Limb (tissue), 2 donors: ENCODE results near the gene MED29.

Experiments
- DNase-seq, 2 donors: peaks; one replicate each; pipeline ENCODE4 v3.0.0-alpha.2; 2016; ENCODE audit errors: extremely low spot score in 2 of 2

The MED29 gene

GRCh38 chr19:39427707-39428106 is 36.5 kb downstream of the MED29 start:
- DNase-seq: no peak

DNA sequence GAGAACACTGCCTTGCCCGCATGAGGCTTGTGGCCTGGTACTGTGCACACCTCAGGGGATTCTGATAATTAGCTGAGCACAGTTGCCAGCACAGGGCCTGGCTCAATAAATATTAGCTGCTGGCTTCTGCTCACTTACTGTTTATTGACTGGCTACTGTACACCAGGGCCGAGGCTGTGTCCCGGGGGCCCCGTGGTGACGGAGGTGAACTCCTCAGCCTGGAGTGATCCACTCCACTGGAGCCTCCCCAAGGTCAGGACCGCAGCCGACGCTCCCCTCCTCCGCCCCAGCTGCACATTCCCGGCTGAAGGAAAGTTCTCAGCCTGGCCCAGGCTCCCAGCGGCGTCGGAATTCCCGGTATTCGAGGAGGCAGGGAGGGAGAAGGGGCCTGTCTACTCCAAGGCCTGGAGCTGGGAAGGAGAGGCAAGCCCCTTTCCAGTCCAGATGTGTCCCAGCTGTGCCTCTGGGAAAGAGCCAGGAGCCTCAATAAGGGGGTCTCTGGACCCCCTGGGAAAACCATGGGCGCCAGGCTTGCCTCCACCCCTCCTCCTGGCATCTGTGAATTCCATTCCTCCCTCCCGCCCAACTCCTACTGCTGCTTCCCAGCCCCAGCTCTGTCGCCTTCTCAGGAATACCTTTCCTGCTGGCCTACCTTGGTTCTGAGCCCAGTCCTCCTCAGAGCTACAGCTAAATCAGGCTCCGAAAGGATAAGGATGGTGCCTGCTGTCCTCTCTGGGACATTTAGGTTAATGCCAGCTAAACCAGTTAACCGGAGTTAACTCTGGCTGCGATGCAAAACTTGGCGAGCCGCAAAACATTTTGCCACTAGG is 37.3 kb downstream of the MED29 start:
- peak; percentile 87 to 88 for DNase-seq

GRCh38 chr19:39430675-39431593 is 39.8 kb downstream of the MED29 start:
- no peak for DNase-seq

DNA sequence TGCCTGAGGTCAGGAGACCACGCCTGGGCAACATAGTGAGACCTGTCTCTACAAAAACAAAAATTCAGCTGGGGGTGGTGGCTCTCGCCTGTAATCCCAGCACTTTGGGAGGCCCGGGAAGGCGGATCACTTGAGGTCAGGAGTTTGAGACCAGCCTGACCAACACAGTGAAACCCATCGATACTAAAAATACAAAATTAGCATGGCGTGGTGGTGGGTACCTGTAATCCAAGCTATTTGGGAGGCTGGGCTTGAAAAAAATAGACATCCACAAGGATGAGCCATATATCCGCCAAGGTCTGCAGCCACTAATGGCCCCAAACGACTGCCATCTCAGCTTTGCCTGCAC is 41.5 kb downstream of the MED29 start:
- DNase-seq: no peak

GRCh38 chr19:39433480-39434079 is 42.4 kb downstream of the MED29 start:
- no peak for DNase-seq

DNA sequence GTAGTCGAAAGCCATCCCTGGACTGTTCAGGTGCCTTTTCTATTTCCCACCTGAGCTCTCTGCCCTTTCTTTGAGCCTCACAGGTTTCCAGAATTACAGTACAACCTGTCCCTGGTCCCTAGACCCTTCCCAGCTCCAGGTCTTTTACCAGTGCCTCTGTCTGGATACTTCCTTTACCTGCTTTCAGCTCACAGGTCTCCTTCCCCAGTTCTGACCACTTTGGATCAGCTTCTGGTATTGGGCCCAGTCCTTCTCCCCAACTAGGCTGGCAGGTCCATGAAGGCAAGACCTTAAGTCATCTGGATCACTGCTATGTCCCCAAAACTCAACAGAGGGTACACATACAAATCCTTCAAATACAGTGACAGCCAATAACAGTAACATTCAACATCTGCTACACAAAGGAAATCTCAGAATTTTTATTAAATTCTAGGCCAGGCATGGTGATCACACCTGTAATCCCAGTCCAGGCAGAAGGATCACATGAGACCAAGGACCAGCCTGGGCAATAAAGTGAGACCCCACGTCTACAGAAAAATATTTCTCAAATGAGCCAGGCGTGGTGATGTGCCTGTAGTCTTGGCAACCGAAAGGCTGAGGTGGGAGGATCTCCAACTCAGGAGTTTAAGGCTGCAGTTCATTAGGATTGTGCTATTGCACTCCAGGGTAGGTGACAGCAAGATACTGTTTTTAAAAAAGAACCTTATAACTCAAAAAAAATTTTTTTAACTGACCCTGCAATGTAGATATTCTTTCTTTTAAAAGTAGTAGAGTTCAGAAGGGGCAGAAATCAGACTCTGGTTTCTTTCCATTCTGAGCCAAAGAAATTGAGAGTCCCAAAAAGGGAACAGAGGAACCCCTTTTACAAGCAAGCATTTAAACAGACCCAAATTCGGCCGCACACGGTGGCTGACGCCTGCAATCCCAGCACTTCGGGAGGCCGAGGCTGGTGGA is 43.2 kb downstream of the MED29 start:
- no peak for DNase-seq

GRCh38 chr19:39435499-39436349 is 44.5 kb downstream of the MED29 start, which contains the start of gene RPS16:
Gene RPS16, minus strand, starts transcription at chr19:39435949. Its CDS starts 54 bp downstream, at chr19:39435895.
- DNase-seq: peak; percentile 99

GRCh38 chr19:39436350-39436716 is 45.2 kb downstream of the MED29 start:
- no peak for DNase-seq

GRCh38 chr19:39438270-39438934 is 47.2 kb downstream of the MED29 start:
- no peak for DNase-seq

GRCh38 chr19:39444598-39445195 is 53.5 kb downstream of the MED29 start:
- DNase-seq: no peak

GRCh38 chr19:39445196-39446111 is 54.3 kb downstream of the MED29 start, which contains the start of gene SUPT5H:
Gene SUPT5H, plus strand, starts transcription at chr19:39445582. Its CDS starts 309 bp downstream, at chr19:39445891.
- DNase-seq: peak; percentile 94 to 97

GRCh38 chr19:39446365-39447084 is 55.3 kb downstream of the MED29 start:
- no peak for DNase-seq

GRCh38 chr19:39448271-39448670 is 57.1 kb downstream of the MED29 start:
- no peak for DNase-seq

GRCh38 chr19:39449116-39449797 is 58.1 kb downstream of the MED29 start:
- DNase-seq: no peak
